GM12878 (cell line): ENCODE results near the gene MAGI2. TPM values are rescaled to one million over a fixed set of nuclear protein-coding genes. Genes with fewer than 3 reads are reported as not detected.

Experiments used
- ATAC-seq: fragments of 200-7000 bp; cut with Tn5 transposase; 3 replicates; pipeline ENCODE4 v1.9.1; 2020; ENCODE audit warnings: mild to moderate bottlenecking, moderate library complexity
- BruUV-seq: library from RNA; stranded (reverse); fragments of 400-500 nt; replicated peaks from 2 replicates; lab custom pipeline; 2021; lab: Mats Ljungman, UMichigan
- CTCF ChIA-PET: fragments of 300-600 bp; sonication (Branson Sonifier 250); formaldehyde crosslinking; extraction: SDS; loops from one replicate; lab custom pipeline; 2021; ENCODE audit warnings: inconsistent platforms; lab: Yijun Ruan, JAX
- POLR2A ChIA-PET: fragments of 350-600 bp; formaldehyde crosslinking; extraction: SDS; loops from one replicate; lab custom pipeline; 2021; ENCODE audit warnings: inconsistent platforms; lab: Charles Lee
- RAD21 ChIA-PET: fragments of 300-600 bp; sonication (Branson Sonifier 250); formaldehyde crosslinking; loops from one replicate; lab custom pipeline; 2023; ENCODE audit warnings: antibody characterized with exemption; ENCODE audit not compliant: unreplicated experiment; lab: Charles Lee
- SMC1A ChIA-PET: fragments of 300-600 bp; sonication (Branson Sonifier 250); formaldehyde crosslinking; loops from one replicate; lab custom pipeline; 2023; ENCODE audit not compliant: unreplicated experiment, uncharacterized antibody; lab: Charles Lee
- DNase-seq: peaks from one replicate; pipeline ENCODE4 v3.0.0-alpha.2; 2011; ENCODE audit warnings: low read depth, low spot score
- FAIRE-seq: peaks from 3 replicates; lab custom pipeline; 2011; peaks lifted over from hg19 to GRCh38; lab: Jason Lieb, UNC
- H2AFZ ChIP-seq: 2 replicates; pipeline ENCODE4 v1.6.0; 2011; ENCODE audit warnings: low read depth, low read length, control low read depth; ENCODE audit not compliant: control insufficient read depth
- H3K27ac ChIP-seq: 2 replicates; pipeline ENCODE4 v1.5.1; 2011; ENCODE audit warnings: control low read depth; ENCODE audit not compliant: control insufficient read depth, insufficient read depth
- H3K27me3 ChIP-seq, 2 experiments: replicated peaks in 1 of 2; 2 replicates each; pipeline versions ENCODE4 v1.6.0 to v1.6.1; 2011; ENCODE audit warnings: low read length in 1 of 2; ENCODE audit not compliant: control insufficient read depth in 2 of 2, insufficient read depth in 2 of 2
- H3K36me3 ChIP-seq, 2 experiments: 2 replicates each; pipeline ENCODE4 v1.5.1; 2011; ENCODE audit warnings: low read length in 1 of 2; ENCODE audit not compliant: control insufficient read depth in 2 of 2, insufficient read depth in 2 of 2
- H3K4me1 ChIP-seq: 2 replicates; pipeline ENCODE4 v1.6.1; 2011; ENCODE audit warnings: mild to moderate bottlenecking, low read length, moderate library complexity, mixed read lengths; ENCODE audit not compliant: control insufficient read depth, insufficient read depth
- H3K4me2 ChIP-seq: 2 replicates; pipeline ENCODE4 v1.6.0; 2011; ENCODE audit warnings: control low read depth; ENCODE audit not compliant: control insufficient read depth, insufficient read depth
- H3K4me3 ChIP-seq: fragments of 200-600 bp; sonication (generic); 2 replicates; pipeline ENCODE4 v1.5.1; 2016
- H3K79me2 ChIP-seq: 2 replicates; pipeline ENCODE4 v1.6.0; 2011; ENCODE audit warnings: low read length; ENCODE audit not compliant: control insufficient read depth, insufficient read depth
- H3K9ac ChIP-seq: 2 replicates; pipeline ENCODE4 v1.8.0; 2011; ENCODE audit warnings: low read length, control low read depth, mixed read lengths; ENCODE audit not compliant: control insufficient read depth, insufficient read depth
- H3K9me3 ChIP-seq: replicated peaks from 3 replicates; pipeline ENCODE4 v1.5.1; 2011; ENCODE audit warnings: mild to moderate bottlenecking, low read length; ENCODE audit not compliant: control insufficient read depth, insufficient read depth
- H4K20me1 ChIP-seq: 2 replicates; pipeline ENCODE4 v1.6.0; 2011; ENCODE audit not compliant: control insufficient read depth, insufficient read depth
- BHLHE40 ChIP-seq, 2 experiments: fragments of 450-650 bp in 1 of 2; IDR thresholded peaks; 2 replicates each; pipeline ENCODE4 v1.6.1; 2011 to 2017; ENCODE audit warnings: low read depth in 2 of 2, borderline replicate concordance in 1 of 2, improper control_type of control experiment in 1 of 2, low read length in 1 of 2, mild to moderate bottlenecking in 1 of 2
- CREB1 ChIP-seq: IDR thresholded peaks from 2 replicates; pipeline ENCODE4 v1.6.1; 2012; ENCODE audit warnings: low read depth, mild to moderate bottlenecking, inconsistent platforms
- KAT2A ChIP-seq: conservative IDR thresholded peaks from 2 replicates; pipeline ENCODE4 v1.6.1; 2011; ENCODE audit warnings: low read depth, low read length; ENCODE audit not compliant: control insufficient read depth
- MYC ChIP-seq: IDR thresholded peaks from 2 replicates; pipeline ENCODE4 v1.6.1; 2011; ENCODE audit warnings: mild to moderate bottlenecking, low read length, moderate library complexity, inconsistent platforms; ENCODE audit not compliant: insufficient read depth, insufficient replicate concordance, insufficient read length, severe bottlenecking
- SMARCA5 ChIP-seq: fragments of 450-650 bp; IDR thresholded peaks from 2 replicates; pipeline ENCODE4 v1.6.1; 2017; ENCODE audit warnings: mild to moderate bottlenecking
- WGBS: methylation state at CpG from one replicate; pipeline ENCODE4 v1.1.6; 2016; ENCODE audit warnings: low lambda C conversion rate; ENCODE audit not compliant: insufficient replicate concordance, insufficient coverage; ENCODE audit errors: missing lambda C conversion rate; 5-methylcytosine and 5-hydroxymethylcytosine counted together
- in situ Hi-C: fragments of 300-500 bp; cut with MboI; formaldehyde crosslinking; loops from 9 replicates; pipeline ENCODE4 v1.14.3; 2018; ENCODE audit warnings: mixed read lengths
- intact Hi-C: fragments of 100-400 bp; cut with micrococcal nuclease; formaldehyde crosslinking; loops from one replicate; pipeline ENCODE4 v1.14.2; 2022; ENCODE audit not compliant: unreplicated experiment
- polyA plus RNA-seq, 11 experiments: library from polyadenylated mRNA; depleted of rRNA in 4 of 11; unstranded in 6 of 11; stranded (reverse) in 5 of 11; fragments of >200 nt; fragmentation: Nextera tagmentation in 4 of 11; fragmentation: Illumina TruSeq in 1 of 11; extraction: Ambion mirVana in 4 of 11; extraction: Trizol in 1 of 11; gene quantifications; 1 replicate in 1 of 11; 2 replicates in 10 of 11; pipeline versions ENCODE4 v1.2.1 to v1.2.3, GENCODE V29; 2011 to 2016; ENCODE audit warnings: inconsistent platforms in 2 of 11, missing spikeins in 2 of 11, low read depth in 1 of 11
- total RNA-seq, 4 experiments: library from RNA; depleted of rRNA in 3 of 4; stranded (reverse); fragments of >200 nt in 3 of 4; fragmentation: Illumina TruSeq in 1 of 4; extraction: Trizol in 1 of 4; gene quantifications; 2 replicates each; pipeline versions ENCODE4 v1.2.1 to v1.2.3, GENCODE V29; 2013 to 2021
- TF ChIP-seq, protein P1 (sequence below): fragments of 150-350 bp; IDR thresholded peaks from 2 replicates; pipeline ENCODE4 v1.6.1; 2016; ENCODE audit warnings: low read depth, low read length
- TF ChIP-seq, protein P2 (sequence below): IDR thresholded peaks from 2 replicates; pipeline ENCODE4 v1.6.1; 2011; ENCODE audit warnings: borderline replicate concordance, low read depth, mild to moderate bottlenecking, moderate library complexity, mixed read lengths, low read length; ENCODE audit not compliant: insufficient read depth; ENCODE audit errors: extremely low read length

MAGI2 gene
- total and polyA plus RNA-seq, 10 of the 15 experiments (the other 5 are each of a cell fraction or from before 2014, with no cell fraction given) = 0.01 to 0.31 (median 0.05) TPM; not detected in 2

DNA sequence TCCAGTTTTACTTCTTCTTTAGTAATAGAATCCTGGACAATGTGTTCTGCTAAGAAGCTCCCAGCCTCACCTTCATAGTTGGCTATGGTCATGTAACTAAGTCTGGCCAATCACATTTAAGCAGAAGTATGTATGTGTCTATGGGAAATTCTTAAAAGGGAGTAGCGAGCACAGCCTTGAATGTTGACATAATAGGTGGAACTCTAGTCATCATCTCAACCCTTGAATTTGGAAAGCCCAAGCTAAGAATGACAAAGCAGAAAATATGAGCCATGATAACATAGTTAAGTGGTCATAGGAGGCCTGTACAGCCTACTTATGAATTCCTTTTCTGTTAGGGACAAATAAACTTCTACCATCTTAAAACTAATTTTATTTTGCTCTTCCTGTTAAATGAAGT, 134.1 kb downstream of the MAGI2 start:
- 0% methylated on average over 1 of the region's 1 CpG for WGBS
- BruUV-seq = no TSS peak
- Histone ChIP-seq H3K4me2 (no peak overlapping the region), H3K27ac (no peak overlapping the region), H3K9ac (no peak overlapping the region), H3K79me2 (no peaks in the 10 kb centered on the region), H3K36me3 (no peaks in the 10 kb centered on the region), H4K20me1 (no peaks in the 10 kb centered on the region), H3K9me3 (no peaks in the 10 kb centered on the region), H3K4me1 (no peaks in the 10 kb centered on the region), H2AFZ (no peak overlapping the region), H3K4me3 (no peak overlapping the region), H3K27me3 (no peaks in the 10 kb centered on the region)
- intact Hi-C loops (no loop called here), in situ Hi-C loops (no loop called here)
- CTCF ChIA-PET = no interaction called here
- RAD21 ChIA-PET = no interaction called here
- no peak for ATAC-seq
- TF ChIP-seq MYC (no peak), KAT2A (no peak), SMARCA5 (no peak), BHLHE40 (IDR thresholded peaks at IDR 0.05; ENCODE audit: borderline replicate concordance in 1 of 2, low read depth in 2 of 2, low read length in 1 of 2) (no peak), CREB1 (no peak)
- TF ChIP-seq, protein P1, sequence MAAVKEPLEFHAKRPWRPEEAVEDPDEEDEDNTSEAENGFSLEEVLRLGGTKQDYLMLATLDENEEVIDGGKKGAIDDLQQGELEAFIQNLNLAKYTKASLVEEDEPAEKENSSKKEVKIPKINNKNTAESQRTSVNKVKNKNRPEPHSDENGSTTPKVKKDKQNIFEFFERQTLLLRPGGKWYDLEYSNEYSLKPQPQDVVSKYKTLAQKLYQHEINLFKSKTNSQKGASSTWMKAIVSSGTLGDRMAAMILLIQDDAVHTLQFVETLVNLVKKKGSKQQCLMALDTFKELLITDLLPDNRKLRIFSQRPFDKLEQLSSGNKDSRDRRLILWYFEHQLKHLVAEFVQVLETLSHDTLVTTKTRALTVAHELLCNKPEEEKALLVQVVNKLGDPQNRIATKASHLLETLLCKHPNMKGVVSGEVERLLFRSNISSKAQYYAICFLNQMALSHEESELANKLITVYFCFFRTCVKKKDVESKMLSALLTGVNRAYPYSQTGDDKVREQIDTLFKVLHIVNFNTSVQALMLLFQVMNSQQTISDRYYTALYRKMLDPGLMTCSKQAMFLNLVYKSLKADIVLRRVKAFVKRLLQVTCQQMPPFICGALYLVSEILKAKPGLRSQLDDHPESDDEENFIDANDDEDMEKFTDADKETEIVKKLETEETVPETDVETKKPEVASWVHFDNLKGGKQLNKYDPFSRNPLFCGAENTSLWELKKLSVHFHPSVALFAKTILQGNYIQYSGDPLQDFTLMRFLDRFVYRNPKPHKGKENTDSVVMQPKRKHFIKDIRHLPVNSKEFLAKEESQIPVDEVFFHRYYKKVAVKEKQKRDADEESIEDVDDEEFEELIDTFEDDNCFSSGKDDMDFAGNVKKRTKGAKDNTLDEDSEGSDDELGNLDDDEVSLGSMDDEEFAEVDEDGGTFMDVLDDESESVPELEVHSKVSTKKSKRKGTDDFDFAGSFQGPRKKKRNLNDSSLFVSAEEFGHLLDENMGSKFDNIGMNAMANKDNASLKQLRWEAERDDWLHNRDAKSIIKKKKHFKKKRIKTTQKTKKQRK = no peak
- TF ChIP-seq, protein P2, sequence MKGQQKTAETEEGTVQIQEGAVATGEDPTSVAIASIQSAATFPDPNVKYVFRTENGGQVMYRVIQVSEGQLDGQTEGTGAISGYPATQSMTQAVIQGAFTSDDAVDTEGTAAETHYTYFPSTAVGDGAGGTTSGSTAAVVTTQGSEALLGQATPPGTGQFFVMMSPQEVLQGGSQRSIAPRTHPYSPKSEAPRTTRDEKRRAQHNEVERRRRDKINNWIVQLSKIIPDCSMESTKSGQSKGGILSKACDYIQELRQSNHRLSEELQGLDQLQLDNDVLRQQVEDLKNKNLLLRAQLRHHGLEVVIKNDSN = no peak
- POLR2A ChIA-PET = no interaction called here
- SMC1A ChIA-PET = no interaction called here
- FAIRE-seq = no peak
- no peak for DNase-seq
